ENCODE data around the gene DDIT4L.
A peak's percentile ranks its signal among the peaks of the same experiment; 100 is the strongest.
"Not testable (repeated sequence)": the region's sequence is repeated elsewhere in the genome, so short reads cannot be mapped to it uniquely, and the experiment has no call there.

Gene DDIT4L

GRCh38 chr4:100164808-100165760 is 25.2 kb downstream of the DDIT4L start:
- TF ChIP-seq POLR2A (IDR thresholded peaks at IDR 0.05; ENCODE audit: low read depth, low read length) (no peak), TAF1 (IDR thresholded peaks at IDR 0.05; ENCODE audit: borderline replicate concordance, low read depth, low read length) (no peak), POLR2AphosphoS5 (IDR thresholded peaks at IDR 0.05; ENCODE audit: low read depth, low read length) (no peak)
- DNase-seq (ENCODE audit: insufficient read length) (no peak), FAIRE-seq (no peak)

DNA sequence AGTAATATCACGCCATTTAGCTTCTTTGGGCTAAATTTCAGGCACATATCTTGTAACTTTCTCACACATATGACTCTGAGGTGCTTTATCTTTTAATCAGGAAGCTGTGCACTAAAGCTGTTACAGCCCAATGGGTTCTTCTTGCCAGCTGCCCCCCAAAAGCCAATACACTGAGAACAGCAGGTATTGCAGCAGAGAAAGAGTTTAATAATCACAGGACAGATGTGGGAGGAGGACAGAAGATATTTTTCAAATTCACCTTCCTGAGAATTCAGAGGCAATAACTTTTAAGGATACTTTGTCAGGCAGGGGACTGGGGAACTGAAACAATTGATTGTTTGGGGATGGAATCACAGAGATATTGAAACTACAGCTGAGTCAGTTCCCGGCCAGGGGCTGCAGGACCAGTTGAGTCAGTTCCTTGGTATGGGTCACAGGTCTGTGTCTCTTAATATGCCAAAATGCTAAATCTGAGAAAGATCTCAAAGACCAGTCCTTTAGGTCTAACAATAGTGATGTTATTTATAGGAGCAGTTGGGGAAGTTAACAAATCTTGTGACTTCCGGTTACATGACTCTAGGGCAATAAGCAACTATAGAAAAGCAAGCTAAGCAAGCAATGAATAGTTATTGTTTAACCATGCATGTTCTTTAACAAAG is 28.1 kb downstream of the DDIT4L start:
- TF ChIP-seq POLR2A (IDR thresholded peaks at IDR 0.05; ENCODE audit: low read depth, low read length) (no peak), POLR2AphosphoS5 (IDR thresholded peaks at IDR 0.05; ENCODE audit: low read depth, low read length) (no peak), TAF1 (IDR thresholded peaks at IDR 0.05; ENCODE audit: borderline replicate concordance, low read depth, low read length) (no peak)
- DNase-seq (ENCODE audit: insufficient read length) (no peak), FAIRE-seq (peak; percentile 40)

DNA sequence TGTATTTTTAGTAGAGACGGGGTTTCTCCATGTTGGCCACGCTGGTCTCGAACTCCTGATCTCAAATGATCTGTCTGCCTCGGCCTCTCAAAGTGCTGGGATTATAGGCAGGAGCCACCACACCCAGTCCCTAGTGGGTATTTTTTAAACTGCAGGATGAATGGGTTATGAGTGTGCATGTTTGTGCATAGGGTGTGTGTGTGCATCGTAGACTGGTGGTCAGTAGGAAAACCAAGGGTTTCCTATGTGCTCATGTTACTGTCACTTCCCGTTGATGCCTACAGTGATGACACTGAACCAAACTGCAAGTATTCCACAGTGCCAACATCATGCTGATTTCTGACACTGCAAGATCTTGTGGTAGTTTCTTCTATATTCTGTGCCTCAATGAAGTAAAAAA is 41.1 kb downstream of the DDIT4L start:
- FAIRE-seq: no peak
- DNase-seq (ENCODE audit: insufficient read length): no peak
- TF ChIP-seq POLR2AphosphoS5 (IDR thresholded peaks at IDR 0.05; ENCODE audit: low read depth, low read length) (no peak), TAF1 (IDR thresholded peaks at IDR 0.05; ENCODE audit: borderline replicate concordance, low read depth, low read length) (no peak), POLR2A (IDR thresholded peaks at IDR 0.05; ENCODE audit: low read depth, low read length) (no peak)

DNA sequence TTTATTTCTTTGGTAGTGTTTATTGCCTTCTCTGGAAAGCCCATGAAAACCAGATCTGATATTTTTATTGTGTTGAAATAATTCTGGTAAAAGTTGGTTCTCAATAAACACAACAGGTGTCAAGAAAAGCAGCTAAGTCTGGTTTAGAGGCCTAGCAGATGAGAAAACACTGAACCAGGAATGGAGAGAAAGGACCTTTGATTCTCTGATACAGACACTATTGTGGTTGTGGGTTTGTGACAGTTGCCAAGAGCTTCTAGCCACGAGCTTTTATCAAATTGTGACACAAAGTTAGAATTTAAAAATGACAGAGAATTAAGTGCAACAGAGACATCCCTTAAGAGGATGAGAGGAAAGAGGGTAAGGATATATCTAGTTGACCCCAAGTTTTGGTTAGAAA is 42.6 kb downstream of the DDIT4L start:
- DNase-seq (ENCODE audit: insufficient read length) (no peak), FAIRE-seq (no peak)
- no peak for TF ChIP-seq POLR2AphosphoS5 (IDR thresholded peaks at IDR 0.05; ENCODE audit: low read depth, low read length)
- TF ChIP-seq TAF1 (IDR thresholded peaks at IDR 0.05; ENCODE audit: borderline replicate concordance, low read depth, low read length): no peak
- no peak for TF ChIP-seq POLR2A (IDR thresholded peaks at IDR 0.05; ENCODE audit: low read depth, low read length)

DNA sequence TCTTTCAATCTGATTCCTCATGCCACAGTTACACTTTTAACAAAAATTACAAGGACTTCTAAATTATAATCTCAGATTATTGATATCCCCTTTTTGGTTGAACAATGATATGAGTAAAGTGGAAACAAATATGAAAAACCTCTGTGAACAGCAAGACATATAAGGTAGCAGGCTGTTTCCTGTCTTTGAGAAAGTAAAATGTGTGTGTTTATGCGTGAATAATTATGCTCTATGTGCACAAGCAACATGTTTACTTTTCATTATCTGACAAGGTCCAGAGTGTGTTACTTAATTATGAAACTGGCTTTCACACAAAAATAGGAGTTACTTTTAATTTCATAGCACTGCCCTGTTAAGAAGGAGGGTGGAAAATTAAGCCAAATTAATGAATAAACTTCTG is 43.1 kb downstream of the DDIT4L start:
- TF ChIP-seq POLR2A (IDR thresholded peaks at IDR 0.05; ENCODE audit: low read depth, low read length): no peak
- TF ChIP-seq POLR2AphosphoS5 (IDR thresholded peaks at IDR 0.05; ENCODE audit: low read depth, low read length): no peak
- no peak for TF ChIP-seq TAF1 (IDR thresholded peaks at IDR 0.05; ENCODE audit: borderline replicate concordance, low read depth, low read length)
- no peak for FAIRE-seq
- DNase-seq (ENCODE audit: insufficient read length): no peak

DNA sequence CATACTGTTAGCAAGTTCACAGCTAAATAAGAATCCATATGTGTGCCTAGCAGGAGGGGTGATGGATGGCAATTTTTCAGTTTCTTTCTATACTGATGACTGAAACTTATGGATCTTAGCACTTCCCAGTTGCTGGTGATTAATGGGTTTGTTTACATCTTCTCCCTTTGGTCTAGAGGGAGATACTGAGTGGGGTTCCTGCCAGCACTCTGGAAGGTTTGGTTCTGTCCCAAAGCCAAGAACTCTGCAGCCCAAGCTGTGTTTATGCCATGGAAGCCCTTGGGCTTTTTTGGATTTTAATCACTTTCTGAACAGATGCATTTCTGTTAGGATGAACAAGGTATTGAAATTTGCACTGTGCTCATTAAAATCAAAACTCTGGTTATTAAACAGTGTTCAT is 43.5 kb downstream of the DDIT4L start:
- TF ChIP-seq POLR2AphosphoS5 (IDR thresholded peaks at IDR 0.05; ENCODE audit: low read depth, low read length): no peak
- no peak for TF ChIP-seq TAF1 (IDR thresholded peaks at IDR 0.05; ENCODE audit: borderline replicate concordance, low read depth, low read length)
- TF ChIP-seq POLR2A (IDR thresholded peaks at IDR 0.05; ENCODE audit: low read depth, low read length): no peak
- FAIRE-seq (no peak), DNase-seq (ENCODE audit: insufficient read length) (no peak)

DNA sequence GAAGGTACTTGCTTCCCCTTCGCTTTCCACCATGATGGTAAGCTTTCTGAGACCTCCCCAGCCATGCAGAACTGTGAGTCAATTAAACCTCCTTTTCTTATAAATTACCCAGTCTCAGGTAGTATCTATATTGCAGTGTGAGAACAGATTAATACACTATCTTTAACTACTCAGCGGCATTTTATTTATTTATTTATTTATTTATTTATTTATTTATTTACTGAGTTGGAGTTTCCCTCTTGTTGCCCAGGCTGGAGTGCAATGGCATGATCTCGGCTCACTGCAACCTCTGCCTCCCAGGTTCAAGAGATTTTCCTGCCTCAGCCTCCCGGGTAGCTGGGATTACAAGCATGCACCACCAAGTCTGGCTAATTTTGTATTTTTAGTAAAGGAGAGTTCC is 52.9 kb downstream of the DDIT4L start:
- FAIRE-seq; DNase-seq (ENCODE audit: insufficient read length): not testable (repeated sequence)
